ENCODE data around the gene KCTD21. TPM values are rescaled to one million over a fixed set of nuclear protein-coding genes. Genes with fewer than 3 reads are reported as not detected.

The KCTD21 gene
- total RNA-seq, 8 experiments from 2014 or later: 2.8 to 13.0 (median 4.1) TPM

DNA sequence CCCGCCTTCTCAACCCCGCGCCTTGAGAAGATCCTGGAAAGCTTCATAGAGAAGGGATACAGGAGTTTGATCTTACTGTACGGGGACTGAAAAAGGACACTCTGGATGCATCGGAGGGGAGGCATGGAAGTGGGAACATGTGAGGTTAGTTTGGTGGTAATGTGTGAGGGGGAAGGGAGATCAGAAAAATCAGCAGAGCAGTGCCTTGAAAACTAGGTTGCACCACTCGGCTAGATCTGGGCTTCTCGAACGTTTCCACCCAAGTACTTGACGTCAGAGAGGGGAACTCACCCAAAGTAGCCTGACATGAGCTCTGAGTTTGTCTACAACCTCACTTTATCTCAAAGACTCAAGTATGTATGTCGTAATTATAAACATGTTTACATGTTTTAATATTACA lies 14.8 kb upstream of the KCTD21 start:
- ATAC-seq (replicated peaks in 6 of 8): no peak
- no peak overlapping the region for H3K4me3 ChIP-seq
- 93 to 100% (median 96%) methylated on average over 1 to 9 of the region's 10 CpGs; no CpG with 5 or more reads in 3 of the 10 experiments for WGBS, 10 experiments
- H3K4me1 ChIP-seq (replicated peaks in 1 of 2): no peaks in the 10 kb centered on the region
- in situ Hi-C loops (cut with MboI; ENCODE audit: low pct_unique_long_range_greater_than_20kb in 2 of 9, low sequenced_read_pairs in 9 of 9, unreplicated experiment in 9 of 9): no loop called here
- H3K27ac ChIP-seq: no peak overlapping the region

DNA sequence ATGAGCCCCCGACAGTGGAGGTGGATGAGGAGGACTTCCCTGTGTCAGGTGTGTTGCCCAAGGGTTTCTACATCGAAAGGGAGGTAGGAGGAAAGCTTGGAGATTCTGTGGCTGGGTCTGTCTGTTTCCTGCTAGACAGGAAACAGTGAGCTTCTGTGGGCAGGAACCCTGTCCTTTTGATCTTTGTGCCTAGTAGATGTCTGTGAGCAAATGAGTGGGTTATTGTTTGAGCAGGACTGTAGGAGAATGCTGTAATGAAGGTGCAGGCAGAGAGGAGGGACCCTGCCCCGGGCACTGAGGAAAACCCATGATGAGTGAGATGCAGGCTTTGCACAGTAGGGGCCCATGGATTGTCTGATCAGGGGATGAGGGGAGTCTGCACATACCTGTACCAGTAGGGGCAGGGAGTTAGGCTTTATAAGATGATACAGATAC lies 14.3 kb upstream of the KCTD21 start:
- no peak overlapping the region for H3K27ac ChIP-seq
- 90 to 100% (median 93%) methylated on average over 1 to 3 of the region's 3 CpGs; no CpG with 5 or more reads in 6 of the 10 experiments for WGBS, 10 experiments
- in situ Hi-C loops (cut with MboI; ENCODE audit: low pct_unique_long_range_greater_than_20kb in 2 of 9, low sequenced_read_pairs in 9 of 9, unreplicated experiment in 9 of 9): no loop called here
- ATAC-seq (replicated peaks in 6 of 8): no peak
- no peaks in the 10 kb centered on the region for H3K4me1 ChIP-seq (replicated peaks in 1 of 2)
- no peak overlapping the region for H3K4me3 ChIP-seq

DNA sequence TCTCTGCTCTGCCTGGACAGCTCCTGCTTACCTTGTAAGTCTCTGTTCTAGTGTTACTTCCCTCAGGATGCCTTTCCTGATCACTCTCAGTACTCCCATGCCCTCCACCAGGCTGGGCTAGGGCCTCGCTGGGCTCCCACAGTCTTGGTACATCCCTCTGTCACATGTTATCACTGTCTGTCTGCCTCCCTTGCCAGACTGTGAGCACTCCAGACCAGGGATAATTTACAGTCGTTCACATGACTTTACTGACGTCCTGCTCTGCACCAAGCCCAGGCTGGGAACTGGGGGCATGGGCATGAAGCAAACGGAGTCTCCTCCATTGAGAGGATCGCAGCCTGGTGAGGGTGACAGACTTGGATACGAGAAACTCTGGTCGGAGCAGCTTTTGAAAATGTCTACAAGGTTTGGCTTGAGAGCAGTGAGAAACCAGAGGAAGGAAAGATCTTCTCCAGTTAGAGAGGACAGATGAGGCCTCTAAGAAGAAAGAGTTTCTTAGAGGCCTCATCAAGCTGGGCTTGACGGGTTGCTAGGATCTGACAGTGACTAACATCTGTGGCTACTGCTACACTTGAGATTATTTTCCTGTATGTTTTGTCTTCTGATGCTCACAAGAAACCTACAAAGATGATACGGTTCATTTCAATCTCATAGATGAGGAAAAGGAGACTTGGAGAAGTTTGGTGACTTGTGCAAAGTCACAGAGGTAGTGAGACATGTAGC lies 12.8 kb upstream of the KCTD21 start:
- Histone ChIP-seq H3K4me1 (replicated peaks in 1 of 2) (no peaks in the 10 kb centered on the region), H3K27ac (no peak overlapping the region), H3K4me3 (no peak overlapping the region)
- WGBS, 10 experiments: 33 to 94% (median 84%) methylated on average over 1 to 9 of the region's 9 CpGs; no CpG with 5 or more reads in 1 of the 10 experiments
- in situ Hi-C loops (cut with MboI; ENCODE audit: low pct_unique_long_range_greater_than_20kb in 2 of 9, low sequenced_read_pairs in 9 of 9, unreplicated experiment in 9 of 9): no loop called here
- peak in 5 of 8 experiments; percentile 29 to 74 (median 57) for ATAC-seq (replicated peaks in 6 of 8)

DNA sequence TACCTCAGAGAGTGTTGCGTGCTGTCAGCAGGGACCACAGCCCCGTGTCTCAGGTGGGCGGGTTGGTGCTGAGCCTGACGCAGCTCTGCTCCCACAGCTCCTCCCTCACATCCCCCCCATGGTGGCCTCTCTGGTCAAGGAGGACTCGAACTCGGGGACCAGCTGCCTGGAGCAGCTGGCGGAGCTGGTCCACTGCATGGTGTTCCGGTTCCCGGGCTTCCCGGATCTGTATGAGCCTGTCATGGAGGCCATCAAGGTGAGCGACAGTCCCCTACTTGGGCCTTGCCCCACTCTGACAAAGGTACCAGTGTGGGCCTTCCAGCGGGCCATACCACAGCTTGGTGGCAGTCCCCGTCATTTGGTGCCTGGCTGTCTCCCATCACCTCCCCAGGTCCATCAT lies 12.1 kb upstream of the KCTD21 start:
- no peak for ATAC-seq (replicated peaks in 6 of 8)
- no peak overlapping the region for H3K27ac ChIP-seq
- WGBS, 10 experiments: 80 to 100% (median 80%) methylated on average over 1 to 3 of the region's 13 CpGs; no CpG with 5 or more reads in 5 of the 10 experiments
- in situ Hi-C loops (cut with MboI; ENCODE audit: low pct_unique_long_range_greater_than_20kb in 2 of 9, low sequenced_read_pairs in 9 of 9, unreplicated experiment in 9 of 9): no loop called here
- no peak overlapping the region for H3K4me3 ChIP-seq
- no peaks in the 10 kb centered on the region for H3K4me1 ChIP-seq (replicated peaks in 1 of 2)

DNA sequence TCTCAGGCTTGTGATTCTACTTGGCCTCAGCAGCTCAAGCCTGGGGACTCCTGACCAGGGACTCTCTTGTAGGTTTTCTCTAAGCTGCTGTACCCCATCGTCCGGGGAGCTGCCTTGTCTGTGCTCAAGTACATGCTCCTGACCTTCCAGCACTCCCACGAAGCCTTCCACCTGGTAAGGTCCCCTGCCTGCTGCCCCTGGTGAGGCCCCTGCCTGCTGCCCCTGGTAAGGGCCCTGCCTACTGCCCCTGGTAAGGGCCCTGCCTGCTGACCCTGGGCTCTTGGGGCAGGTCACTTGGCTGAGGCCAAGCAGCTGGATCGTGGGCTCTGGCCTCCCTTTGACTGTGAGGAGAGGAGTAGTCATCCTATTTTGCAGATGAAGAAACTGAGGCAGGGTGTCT lies 11.6 kb upstream of the KCTD21 start:
- no peak for ATAC-seq (replicated peaks in 6 of 8)
- H3K27ac ChIP-seq: no peak overlapping the region
- no peaks in the 10 kb centered on the region for H3K4me1 ChIP-seq (replicated peaks in 1 of 2)
- no peak overlapping the region for H3K4me3 ChIP-seq
- WGBS, 10 experiments: 87 to 100% (median 100%) methylated on average over 1 to 3 of the region's 4 CpGs; no CpG with 5 or more reads in 5 of the 10 experiments
- in situ Hi-C loops (cut with MboI; ENCODE audit: low pct_unique_long_range_greater_than_20kb in 2 of 9, low sequenced_read_pairs in 9 of 9, unreplicated experiment in 9 of 9): no loop called here

DNA sequence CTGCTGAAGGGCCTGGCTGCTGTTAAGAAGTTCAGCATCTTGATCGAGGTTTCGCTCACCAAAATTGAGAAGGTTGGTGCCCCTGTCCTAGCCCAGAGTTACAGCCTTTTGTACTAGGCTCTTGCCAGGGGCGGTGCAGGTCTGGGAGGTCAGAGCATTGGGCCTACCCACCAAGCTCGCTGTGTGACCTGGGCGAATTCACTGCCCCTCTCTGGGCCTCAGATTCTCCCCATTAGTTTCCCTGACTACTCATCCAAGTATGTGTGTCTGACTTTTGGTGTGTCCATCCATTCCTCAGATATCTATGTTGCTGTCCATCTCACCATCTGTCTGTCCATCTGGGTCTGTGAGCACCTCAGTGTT lies 11.2 kb upstream of the KCTD21 start:
- no peak overlapping the region for H3K4me3 ChIP-seq
- H3K4me1 ChIP-seq (replicated peaks in 1 of 2): no peaks in the 10 kb centered on the region
- 70 to 100% (median 92%) methylated on average over 2 of the region's 5 CpGs; no CpG with 5 or more reads in 7 of the 10 experiments for WGBS, 10 experiments
- in situ Hi-C loops (cut with MboI; ENCODE audit: low pct_unique_long_range_greater_than_20kb in 2 of 9, low sequenced_read_pairs in 9 of 9, unreplicated experiment in 9 of 9): no loop called here
- no peak overlapping the region for H3K27ac ChIP-seq
- no peak for ATAC-seq (replicated peaks in 6 of 8)

DNA sequence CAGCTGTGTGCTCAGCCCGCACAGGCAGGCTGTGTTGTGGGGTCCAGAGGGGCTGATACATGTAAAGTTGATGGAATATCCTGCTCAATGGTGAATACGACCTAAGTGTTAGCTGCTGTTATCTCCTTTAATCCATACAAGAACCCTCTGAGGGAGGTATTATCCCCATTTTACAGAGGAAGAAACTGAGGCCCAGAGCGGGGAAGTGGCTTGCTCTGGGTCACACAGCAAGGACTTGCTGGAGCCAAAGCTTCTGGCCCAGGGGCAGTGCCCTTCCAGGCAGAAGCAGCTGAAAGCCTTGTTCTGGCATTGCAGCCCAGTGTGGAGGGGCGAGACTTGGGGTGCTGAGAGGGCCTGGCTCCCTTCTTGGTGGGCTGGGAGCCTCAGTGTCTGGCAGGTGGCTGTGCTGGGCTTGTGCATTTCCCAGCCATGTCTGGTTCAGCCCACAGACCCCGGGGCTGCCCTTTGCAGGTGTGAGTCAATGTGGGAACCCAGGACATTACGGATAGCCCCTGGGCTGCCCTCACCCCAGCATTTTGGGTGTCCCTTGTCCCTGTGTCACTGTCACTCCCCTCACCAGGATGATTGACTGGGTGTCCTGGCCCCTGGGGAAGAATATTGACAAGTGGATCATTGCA lies 10.7 kb upstream of the KCTD21 start:
- 64 to 100% (median 95%) methylated on average over 1 to 4 of the region's 6 CpGs; no CpG with 5 or more reads in 5 of the 10 experiments for WGBS, 10 experiments
- ATAC-seq (replicated peaks in 6 of 8): no peak
- Histone ChIP-seq H3K4me1 (replicated peaks in 1 of 2) (no peaks in the 10 kb centered on the region), H3K4me3 (no peak overlapping the region), H3K27ac (no peak overlapping the region)
- in situ Hi-C loops (cut with MboI; ENCODE audit: low pct_unique_long_range_greater_than_20kb in 2 of 9, low sequenced_read_pairs in 9 of 9, unreplicated experiment in 9 of 9): no loop called here

DNA sequence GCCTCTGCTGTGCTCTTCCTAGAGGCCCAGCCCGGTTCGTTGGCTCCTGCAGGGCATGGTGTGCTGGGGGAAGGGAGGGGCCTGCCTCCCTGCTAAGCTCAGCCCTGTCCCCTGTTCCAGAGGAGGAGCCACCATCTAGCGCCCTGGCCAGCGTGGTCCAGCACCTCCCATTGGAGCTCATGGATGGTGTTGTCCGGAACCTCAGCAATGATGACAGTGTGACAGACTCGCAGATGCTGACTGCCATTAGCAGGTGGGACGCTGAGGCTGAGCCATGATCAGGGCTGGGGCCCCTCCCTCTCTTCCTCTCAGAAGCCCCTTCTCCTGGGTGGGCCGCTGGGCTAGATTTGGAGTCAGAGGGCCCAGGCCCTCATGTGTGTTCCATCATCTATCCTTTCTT lies 9.4 kb upstream of the KCTD21 start:
- Histone ChIP-seq H3K27ac (no peak overlapping the region), H3K4me1 (replicated peaks in 1 of 2) (no peaks in the 10 kb centered on the region), H3K4me3 (no peak overlapping the region)
- WGBS, 10 experiments: 40 to 90% (median 83%) methylated on average over 1 to 5 of the region's 8 CpGs; no CpG with 5 or more reads in 6 of the 10 experiments
- in situ Hi-C loops (cut with MboI; ENCODE audit: low pct_unique_long_range_greater_than_20kb in 2 of 9, low sequenced_read_pairs in 9 of 9, unreplicated experiment in 9 of 9): no loop called here
- ATAC-seq (replicated peaks in 6 of 8): peak in 4 of 8 experiments; percentile 16 to 50 (median 30)

DNA sequence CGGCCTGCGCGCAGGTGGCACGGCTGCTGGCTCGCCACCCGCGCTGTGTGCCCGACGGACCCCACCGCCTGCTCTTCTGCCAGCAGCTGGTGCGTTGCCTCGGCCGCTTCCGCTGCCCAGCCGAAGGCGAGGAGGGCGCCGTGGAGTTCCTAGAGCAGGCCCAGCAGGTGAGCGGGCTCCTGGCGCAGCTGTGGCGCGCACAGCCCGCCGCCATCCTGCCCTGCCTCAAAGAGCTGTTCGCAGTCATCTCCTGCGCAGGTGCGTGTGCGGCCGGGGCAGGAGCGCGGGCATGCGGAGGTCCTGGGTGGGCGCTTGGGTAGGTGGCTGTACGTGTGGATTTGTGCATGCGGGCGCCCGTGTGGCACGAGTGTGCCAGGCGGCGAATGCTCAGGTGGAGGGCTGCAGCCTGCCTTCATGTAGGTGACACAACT lies 8.2 kb upstream of the KCTD21 start:
- H3K4me1 ChIP-seq (replicated peaks in 1 of 2): peaks cover 0 to 4% of the 10 kb centered on the region in 2 donors
- 92 to 100% (median 98%) methylated on average over 1 to 16 of the region's 40 CpGs; no CpG with 5 or more reads in 4 of the 10 experiments for WGBS, 10 experiments
- H3K4me3 ChIP-seq: no peak overlapping the region
- in situ Hi-C loops (cut with MboI; ENCODE audit: low pct_unique_long_range_greater_than_20kb in 2 of 9, low sequenced_read_pairs in 9 of 9, unreplicated experiment in 9 of 9): no loop called here
- H3K27ac ChIP-seq: no peak overlapping the region
- no peak for ATAC-seq (replicated peaks in 6 of 8)

DNA sequence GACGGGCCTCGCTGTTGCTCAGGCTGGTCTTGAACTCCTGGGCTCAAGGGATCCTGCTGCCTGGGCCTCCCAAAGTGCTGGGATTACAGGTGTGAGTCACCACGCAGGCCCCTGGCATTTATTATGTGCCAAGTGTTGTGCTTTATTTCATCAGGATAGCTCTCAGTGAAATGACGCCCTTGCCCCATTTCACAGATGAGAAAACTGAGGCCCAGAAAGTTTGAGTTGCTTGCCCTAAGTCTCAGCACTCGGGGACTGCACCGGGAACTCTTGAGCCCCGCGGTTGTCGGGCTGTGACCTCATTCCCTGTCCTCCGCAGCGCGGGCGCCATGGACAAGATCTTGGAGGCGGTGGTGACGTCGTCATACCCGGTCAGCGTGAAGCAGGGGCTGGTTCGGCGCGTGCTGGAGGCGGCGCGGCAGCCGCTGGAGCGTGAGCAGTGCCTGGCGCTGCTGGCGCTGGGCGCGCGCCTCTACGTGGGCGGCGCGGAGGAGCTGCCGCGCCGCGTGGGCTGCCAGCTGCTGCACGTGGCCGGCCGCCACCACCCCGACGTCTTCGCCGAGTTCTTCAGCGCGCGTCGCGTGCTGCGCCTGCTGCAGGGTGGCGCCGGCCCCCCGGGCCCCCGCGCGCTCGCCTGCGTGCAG lies 7.6 kb upstream of the KCTD21 start:
- H3K4me3 ChIP-seq: no peak overlapping the region
- 15 to 100% (median 94%) methylated on average over 2 to 38 of the region's 60 CpGs; no CpG with 5 or more reads in 3 of the 10 experiments for WGBS, 10 experiments
- H3K4me1 ChIP-seq (replicated peaks in 1 of 2): peaks cover 0 to 4% of the 10 kb centered on the region in 2 donors
- in situ Hi-C loops (cut with MboI; ENCODE audit: low pct_unique_long_range_greater_than_20kb in 2 of 9, low sequenced_read_pairs in 9 of 9, unreplicated experiment in 9 of 9): no loop called here
- H3K27ac ChIP-seq: no peak overlapping the region
- no peak for ATAC-seq (replicated peaks in 6 of 8)

DNA sequence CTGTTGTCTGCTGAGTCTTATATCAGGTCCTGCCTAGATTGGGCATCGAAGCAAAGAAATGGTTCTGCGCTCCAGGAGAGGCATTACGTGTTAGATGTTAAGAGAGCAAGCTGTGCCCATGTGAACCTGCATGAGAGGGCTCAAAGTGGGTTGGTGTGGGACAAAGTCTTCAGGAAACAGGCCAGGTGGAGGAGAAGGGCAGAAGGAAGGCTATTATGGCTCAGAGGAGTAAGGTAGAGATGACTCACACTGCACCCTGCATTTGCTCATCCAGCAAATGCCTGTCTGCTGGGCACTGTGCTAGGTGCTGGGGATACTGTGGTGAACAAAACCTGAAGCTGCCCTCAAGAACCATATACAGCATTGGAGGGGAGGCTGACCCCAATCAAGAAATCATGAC lies 6.1 kb upstream of the KCTD21 start:
- in situ Hi-C loops (cut with MboI; ENCODE audit: low pct_unique_long_range_greater_than_20kb in 2 of 9, low sequenced_read_pairs in 9 of 9, unreplicated experiment in 9 of 9): no loop called here
- WGBS, 10 experiments: 60 to 100% (median 100%) methylated on average over 1 to 3 of the region's 3 CpGs; no CpG with 5 or more reads in 1 of the 10 experiments
- Histone ChIP-seq H3K27ac (no peak overlapping the region), H3K4me3 (no peak overlapping the region), H3K4me1 (replicated peaks in 1 of 2) (peaks cover 8 to 14% of the 10 kb centered on the region in 2 donors)
- ATAC-seq (replicated peaks in 6 of 8): peak in 1 of 8 experiments; percentile 24

DNA sequence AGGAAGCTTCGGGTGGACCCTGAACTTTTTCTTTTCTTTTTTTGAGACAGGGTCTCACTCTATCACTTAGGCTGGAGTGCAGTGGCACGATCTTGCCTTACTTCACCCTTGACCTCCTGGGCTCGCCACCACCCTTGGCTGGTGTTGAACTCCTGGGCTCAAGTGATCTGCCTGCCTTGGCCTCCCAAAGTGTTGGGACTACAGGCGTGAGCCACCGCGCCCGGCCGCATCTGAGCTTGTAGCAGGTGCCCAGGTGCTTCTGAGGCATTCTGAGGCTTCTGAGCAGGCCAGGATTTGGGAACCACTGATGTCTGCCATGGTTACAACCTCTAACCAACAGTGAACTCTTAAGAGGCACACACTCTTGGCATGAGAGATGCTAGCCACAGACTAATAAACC lies 5.4 kb upstream of the KCTD21 start:
- ATAC-seq (replicated peaks in 6 of 8): no peak
- WGBS, 10 experiments: 92 to 100% (median 100%) methylated on average over 1 to 5 of the region's 8 CpGs; no CpG with 5 or more reads in 4 of the 10 experiments
- Histone ChIP-seq H3K4me1 (replicated peaks in 1 of 2) (peaks cover 8 to 17% of the 10 kb centered on the region in 2 donors), H3K27ac (no peak overlapping the region), H3K4me3 (no peak overlapping the region)
- in situ Hi-C loops (cut with MboI; ENCODE audit: low pct_unique_long_range_greater_than_20kb in 2 of 9, low sequenced_read_pairs in 9 of 9, unreplicated experiment in 9 of 9): no loop called here

DNA sequence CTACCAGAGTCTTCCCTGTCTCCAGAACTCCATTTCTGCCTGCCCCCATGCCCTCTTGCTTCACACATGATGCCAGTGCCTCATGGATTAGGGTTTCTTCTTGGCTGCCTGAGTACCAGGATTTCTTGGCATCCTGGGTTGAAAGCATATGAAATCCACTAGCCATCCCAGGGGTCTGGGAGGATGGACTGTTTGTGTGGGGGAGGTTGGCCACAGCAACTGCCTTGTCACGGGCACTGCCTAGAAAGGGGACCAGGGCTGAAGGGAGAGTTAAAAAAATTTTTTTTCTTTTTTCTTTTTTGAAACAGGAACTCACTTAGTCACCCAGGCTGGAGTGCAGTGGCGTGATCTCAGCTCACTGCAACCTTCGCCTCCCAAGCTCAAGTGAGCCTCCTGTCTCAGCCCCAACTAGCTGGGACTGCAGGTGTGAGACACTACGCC lies 4.5 kb upstream of the KCTD21 start:
- 20 to 100% (median 80%) methylated on average over 1 to 3 of the region's 4 CpGs; no CpG with 5 or more reads in 3 of the 10 experiments for WGBS, 10 experiments
- ATAC-seq (replicated peaks in 6 of 8): no peak
- no peak overlapping the region for H3K27ac ChIP-seq
- H3K4me3 ChIP-seq: no peak overlapping the region
- peaks cover 8 to 17% of the 10 kb centered on the region in 2 donors for H3K4me1 ChIP-seq (replicated peaks in 1 of 2)
- in situ Hi-C loops (cut with MboI; ENCODE audit: low pct_unique_long_range_greater_than_20kb in 2 of 9, low sequenced_read_pairs in 9 of 9, unreplicated experiment in 9 of 9): no loop called here
